Measurements from ENCODE around the gene PAPPA. TPM values are rescaled to one million over a fixed set of nuclear protein-coding genes. Genes with fewer than 3 reads are reported as not detected.

The PAPPA gene
- total RNA-seq, 2 donors from 2014 or later, result 0.09 TPM

DNA sequence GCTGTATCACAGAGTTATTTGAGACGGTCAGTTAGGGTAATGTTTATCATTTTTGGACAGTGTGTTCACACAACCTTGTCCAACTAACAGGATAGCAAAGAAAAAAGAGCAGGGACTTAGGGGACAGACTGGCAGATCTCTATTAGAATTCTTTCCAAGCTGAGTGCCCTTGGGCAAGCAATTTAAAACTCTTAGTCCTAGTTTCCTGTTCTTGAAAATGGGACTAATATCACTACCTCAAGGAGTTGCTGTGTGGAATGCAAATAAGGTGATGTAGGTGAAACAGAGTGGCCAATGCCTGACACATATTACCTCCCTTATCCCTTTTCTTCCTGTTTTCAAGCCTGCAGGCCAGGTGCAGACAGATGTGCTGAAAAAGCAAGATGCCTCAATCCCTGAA is 186.7 kb downstream of the PAPPA start:
- no peak overlapping the region for H3K27ac Mint-ChIP-seq
- H3K27ac ChIP-seq (ENCODE audit: low read depth, low read length), result no peak overlapping the region
- WGBS, 2 experiments (ENCODE audit: insufficient coverage in 1 of 2, insufficient read length in 1 of 2), result 88 to 89% methylated on average over 1 of the region's 1 CpG
- no peaks in the 10 kb centered on the region for H3K36me3 ChIP-seq (ENCODE audit: control insufficient read depth, insufficient read depth, low read length)
- H3K4me1 Mint-ChIP-seq, result peaks cover 32% of the 10 kb centered on the region
- no peaks in the 10 kb centered on the region for H3K9me3 Mint-ChIP-seq
- H3K27me3 ChIP-seq (ENCODE audit: control insufficient read depth, insufficient read depth, low read length, poor library complexity, severe bottlenecking), result peaks cover 35% of the 10 kb centered on the region
- no peak overlapping the region for H3K4me3 Mint-ChIP-seq
- no peak for DNase-seq
- H3K27me3 Mint-ChIP-seq (ENCODE audit: insufficient read depth), result peaks cover 80% of the 10 kb centered on the region
- no peak overlapping the region for H3K4me3 ChIP-seq (ENCODE audit: low read length)
- H3K9ac ChIP-seq (ENCODE audit: extremely low read depth, low read length, poor library complexity, severe bottlenecking), result no peak overlapping the region
- no peaks in the 10 kb centered on the region for H3K9me3 ChIP-seq (ENCODE audit: control insufficient read depth, low read length)
- H3K4me1 ChIP-seq (ENCODE audit: control insufficient read depth, insufficient read depth, low read length), result peaks cover 4% of the 10 kb centered on the region
- TF ChIP-seq, protein P1, sequence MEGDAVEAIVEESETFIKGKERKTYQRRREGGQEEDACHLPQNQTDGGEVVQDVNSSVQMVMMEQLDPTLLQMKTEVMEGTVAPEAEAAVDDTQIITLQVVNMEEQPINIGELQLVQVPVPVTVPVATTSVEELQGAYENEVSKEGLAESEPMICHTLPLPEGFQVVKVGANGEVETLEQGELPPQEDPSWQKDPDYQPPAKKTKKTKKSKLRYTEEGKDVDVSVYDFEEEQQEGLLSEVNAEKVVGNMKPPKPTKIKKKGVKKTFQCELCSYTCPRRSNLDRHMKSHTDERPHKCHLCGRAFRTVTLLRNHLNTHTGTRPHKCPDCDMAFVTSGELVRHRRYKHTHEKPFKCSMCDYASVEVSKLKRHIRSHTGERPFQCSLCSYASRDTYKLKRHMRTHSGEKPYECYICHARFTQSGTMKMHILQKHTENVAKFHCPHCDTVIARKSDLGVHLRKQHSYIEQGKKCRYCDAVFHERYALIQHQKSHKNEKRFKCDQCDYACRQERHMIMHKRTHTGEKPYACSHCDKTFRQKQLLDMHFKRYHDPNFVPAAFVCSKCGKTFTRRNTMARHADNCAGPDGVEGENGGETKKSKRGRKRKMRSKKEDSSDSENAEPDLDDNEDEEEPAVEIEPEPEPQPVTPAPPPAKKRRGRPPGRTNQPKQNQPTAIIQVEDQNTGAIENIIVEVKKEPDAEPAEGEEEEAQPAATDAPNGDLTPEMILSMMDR (conservative IDR thresholded peaks at IDR 0.05), result no peak
- H3K36me3 Mint-ChIP-seq (ENCODE audit: low read depth), result no peaks in the 10 kb centered on the region

GRCh38 chr9:116342061-116342460 is 188.5 kb downstream of the PAPPA start:
- WGBS, 2 experiments (ENCODE audit: insufficient coverage in 1 of 2, insufficient read length in 1 of 2), result 50 to 64% methylated on average over 1 of the region's 1 CpG
- peaks cover 28% of the 10 kb centered on the region for H3K4me1 Mint-ChIP-seq

DNA sequence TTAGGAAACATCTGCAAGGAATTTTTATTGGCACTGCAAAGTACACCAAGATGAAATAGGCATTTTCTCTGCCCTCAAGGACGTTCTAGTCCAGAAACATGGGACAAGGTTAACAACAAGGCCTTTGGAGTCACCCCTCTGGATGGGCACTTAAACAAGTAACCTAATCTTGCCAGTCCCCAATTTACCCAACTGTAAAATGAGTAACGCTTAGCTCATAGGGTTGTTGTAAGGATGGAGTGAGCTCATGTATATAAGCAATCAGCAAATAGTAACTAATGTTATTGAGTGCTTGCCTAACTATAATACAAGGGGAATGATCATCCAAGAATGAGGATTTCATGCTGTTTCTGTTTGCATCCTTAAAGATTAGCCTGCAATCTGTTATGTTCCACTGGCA is 189.3 kb downstream of the PAPPA start:
- H3K9me3 ChIP-seq (ENCODE audit: control insufficient read depth, low read length), result no peaks in the 10 kb centered on the region
- TF ChIP-seq, protein P1 (conservative IDR thresholded peaks at IDR 0.05), result no peak
- H3K4me3 ChIP-seq (ENCODE audit: low read length), result no peak overlapping the region
- H3K36me3 ChIP-seq (ENCODE audit: control insufficient read depth, insufficient read depth, low read length), result no peaks in the 10 kb centered on the region
- WGBS, 2 experiments (ENCODE audit: insufficient coverage in 1 of 2, insufficient read length in 1 of 2), result 75 to 85% methylated on average over 1 to 2 of the region's 2 CpGs
- Mint-ChIP-seq H3K27ac (no peak overlapping the region), H3K4me1 (peaks cover 20% of the 10 kb centered on the region), H3K36me3 (ENCODE audit: low read depth) (no peaks in the 10 kb centered on the region), H3K27me3 (ENCODE audit: insufficient read depth) (peaks cover 79% of the 10 kb centered on the region), H3K9me3 (no peaks in the 10 kb centered on the region), H3K4me3 (no peak overlapping the region)
- H3K9ac ChIP-seq (ENCODE audit: extremely low read depth, low read length, poor library complexity, severe bottlenecking), result no peak overlapping the region
- H3K27ac ChIP-seq (ENCODE audit: low read depth, low read length), result no peak overlapping the region
- peaks cover 8% of the 10 kb centered on the region for H3K27me3 ChIP-seq (ENCODE audit: control insufficient read depth, insufficient read depth, low read length, poor library complexity, severe bottlenecking)
- H3K4me1 ChIP-seq (ENCODE audit: control insufficient read depth, insufficient read depth, low read length), result peaks cover 4% of the 10 kb centered on the region
- DNase-seq, result no peak

More at GRCh38 chr9:116342061-116342460, 188.5 kb downstream of the PAPPA start:
- TF ChIP-seq, protein P1 (conservative IDR thresholded peaks at IDR 0.05), result no peak
- Mint-ChIP-seq H3K36me3 (ENCODE audit: low read depth) (no peaks in the 10 kb centered on the region), H3K27ac (no peak overlapping the region), H3K9me3 (no peaks in the 10 kb centered on the region), H3K27me3 (ENCODE audit: insufficient read depth) (peaks cover 78% of the 10 kb centered on the region), H3K4me3 (no peak overlapping the region)
- Histone ChIP-seq H3K27me3 (ENCODE audit: control insufficient read depth, insufficient read depth, low read length, poor library complexity, severe bottlenecking) (peaks cover 17% of the 10 kb centered on the region), H3K4me3 (ENCODE audit: low read length) (no peak overlapping the region), H3K36me3 (ENCODE audit: control insufficient read depth, insufficient read depth, low read length) (no peaks in the 10 kb centered on the region), H3K27ac (ENCODE audit: low read depth, low read length) (no peak overlapping the region), H3K9ac (ENCODE audit: extremely low read depth, low read length, poor library complexity, severe bottlenecking) (no peak overlapping the region), H3K4me1 (ENCODE audit: control insufficient read depth, insufficient read depth, low read length) (peaks cover 4% of the 10 kb centered on the region), H3K9me3 (ENCODE audit: control insufficient read depth, low read length) (no peaks in the 10 kb centered on the region)
- DNase-seq, result no peak
